NB4 (cell line): ENCODE results near the gene DOK1.

ENCODE experiments used
- CTCF ChIP-seq: IDR thresholded peaks from one replicate; pipeline ENCODE4 v1.5.1; 2012; ENCODE audit warnings: low read depth, low read length
- MYC ChIP-seq: IDR thresholded peaks from 2 replicates; pipeline ENCODE4 v1.6.1; 2011; ENCODE audit warnings: low read depth, low read length
- POLR2A ChIP-seq: IDR thresholded peaks from 2 replicates; pipeline ENCODE4 v1.6.1; 2011; ENCODE audit warnings: mild to moderate bottlenecking; ENCODE audit not compliant: insufficient read length; ENCODE audit errors: extremely low read depth

GRCh38 chr2:74599676-74600075 lies 45.2 kb downstream of the DOK1 start:
- TF ChIP-seq CTCF (no peak), MYC (no peak), POLR2A (no peak)
